ENCODE results near the gene AIG1. TPM values are rescaled to one million over a fixed set of nuclear protein-coding genes. Genes with fewer than 3 reads are reported as not detected.

AIG1 gene
- total and polyA plus RNA-seq, 2 of the 4 experiments (the other 2 are of a cell fraction) = 21.3 to 27.1 TPM

GRCh38 chr6:143163621-143164020, 102.9 kb downstream of the AIG1 start:
- Histone ChIP-seq H3K27ac (ENCODE audit: insufficient read depth, low read length) (no peak overlapping the region), H3K4me2 (ENCODE audit: low read depth, low read length) (no peak overlapping the region), H3K14ac (replicated peaks; ENCODE audit: low read depth, low read length) (no peak overlapping the region), H3K4me3 (ENCODE audit: insufficient read depth, low read depth, low read length) (no peak overlapping the region), H4K20me1 (ENCODE audit: insufficient read depth, low read length) (no peaks in the 10 kb centered on the region), H2BK120ac (ENCODE audit: low read depth, low read length) (no peak overlapping the region), H3K79me1 (ENCODE audit: low read depth in 1 of 2, low read length in 2 of 2) (no peaks in the 10 kb centered on the region), H4K5ac (ENCODE audit: low read depth, low read length) (no peak overlapping the region), H2AK5ac (ENCODE audit: low read depth, low read length) (no peak overlapping the region), H3K4ac (ENCODE audit: low read depth, low read length) (no peak overlapping the region), H2BK20ac (ENCODE audit: low read depth, low read length) (no peak overlapping the region), H3K9me1 (ENCODE audit: insufficient read depth, low read length) (no peaks in the 10 kb centered on the region; the same call in 1 of the 2 replicates), H2BK15ac (ENCODE audit: low read depth, low read length) (no peak overlapping the region), H2AK9ac (replicated peaks; ENCODE audit: low read depth, low read length, poor library complexity) (no peak overlapping the region), H3K18ac (ENCODE audit: low read depth, low read length) (no peak overlapping the region), H3K56ac (ENCODE audit: extremely low read depth, insufficient read depth, low read length) (no peak overlapping the region), H3K4me1 (ENCODE audit: control insufficient read depth, insufficient read depth, low read length) (peaks cover 5% of the 10 kb centered on the region), H3K23ac (ENCODE audit: low read depth, low read length) (no peak overlapping the region), H4K91ac (ENCODE audit: insufficient read depth, low read depth, low read length) (no peak overlapping the region), H3K9ac (ENCODE audit: low read depth, low read length) (no peak overlapping the region), H3K9me3 (ENCODE audit: control insufficient read depth, insufficient read depth, low read length) (no peaks in the 10 kb centered on the region), H2AFZ (replicated peaks; ENCODE audit: low read length, poor library complexity) (no peak overlapping the region), H2BK5ac (ENCODE audit: low read depth, low read length, poor library complexity, severe bottlenecking) (no peak overlapping the region), H4K8ac (ENCODE audit: low read depth in 2 of 2, low read length in 2 of 2) (no peak overlapping the region), H3K36me3 (ENCODE audit: control insufficient read depth, insufficient read depth, low read length) (peaks cover 2% of the 10 kb centered on the region; the same call in 1 of the 2 replicates), H3K27me3 (ENCODE audit: control insufficient read depth, insufficient read depth, low read length) (no peaks in the 10 kb centered on the region)
- CTCF ChIA-PET = no interaction called here
- POLR2A ChIA-PET (ENCODE audit: unreplicated experiment) = no interaction called here
- dilution Hi-C loops (cut with HindIII; ENCODE audit: low sequenced_read_pairs, unreplicated experiment) (no loop called here), intact Hi-C loops (cut with micrococcal nuclease) (no loop called here), in situ Hi-C loops (cut with MboI; ENCODE audit: low sequenced_read_pairs) (no loop called here)
- WGBS, 2 experiments (ENCODE audit: extremely low coverage in 2 of 2, insufficient read length in 1 of 2) = no CpG with 5 or more reads among the region's 1 CpG
- BruUV-seq (replicated peaks) = no TSS peak
- no peak for TF ChIP-seq MXI1 (IDR thresholded peaks at IDR 0.05; ENCODE audit: borderline replicate concordance, low read depth, low read length)
- TF ChIP-seq RAD21 (IDR thresholded peaks at IDR 0.05; ENCODE audit: low read length) = no peak
- TF ChIP-seq USF2 (IDR thresholded peaks at IDR 0.05; ENCODE audit: low read depth, low read length) = no peak
- no peak for TF ChIP-seq POLR2A (IDR thresholded peaks at IDR 0.05; ENCODE audit: low read depth, low read length)
- no peak for TF ChIP-seq MAFK (IDR thresholded peaks at IDR 0.05; ENCODE audit: low read depth, low read length)
- TF ChIP-seq BHLHE40 (IDR thresholded peaks at IDR 0.05; ENCODE audit: low read depth, low read length) = no peak
- TF ChIP-seq CEBPB (IDR thresholded peaks at IDR 0.05; ENCODE audit: low read depth, low read length) = no peak
- no peak for TF ChIP-seq RCOR1 (IDR thresholded peaks at IDR 0.05; ENCODE audit: insufficient replicate concordance, low read length)
- no peak for TF ChIP-seq RFX5 (IDR thresholded peaks at IDR 0.05; ENCODE audit: low read depth, low read length)
- no peak for TF ChIP-seq NFE2L2 (IDR thresholded peaks at IDR 0.05; ENCODE audit: low read depth, low read length)
- no peak for TF ChIP-seq CHD1 (IDR thresholded peaks at IDR 0.05; ENCODE audit: low read depth, low read length)
- TF ChIP-seq CTCF (conservative IDR thresholded peaks at IDR 0.05; ENCODE audit: low read depth, low read length) = no peak
- TF ChIP-seq FOS (IDR thresholded peaks at IDR 0.05; ENCODE audit: low read depth, low read length) = no peak
- TF ChIP-seq SMC3 (IDR thresholded peaks at IDR 0.05; ENCODE audit: low read depth, low read length) = no peak
- no peak for TF ChIP-seq ELK1 (IDR thresholded peaks at IDR 0.05; ENCODE audit: borderline replicate concordance, low read depth, low read length)
- TF ChIP-seq MAZ (IDR thresholded peaks at IDR 0.05; ENCODE audit: borderline replicate concordance, low read depth, low read length) = no peak
- no peak for DNase-seq
- ATAC-seq (ENCODE audit: low read depth) = no peak
